GM19193 (cell line): ENCODE results near the gene CORO7.

ENCODE experiments used
- POLR2A ChIP-seq: IDR thresholded peaks from 4 replicates; pipeline ENCODE4 v1.6.1; 2011; ENCODE audit not compliant: insufficient read depth, insufficient read length; ENCODE audit errors: extremely low read depth

CORO7 gene

DNA sequence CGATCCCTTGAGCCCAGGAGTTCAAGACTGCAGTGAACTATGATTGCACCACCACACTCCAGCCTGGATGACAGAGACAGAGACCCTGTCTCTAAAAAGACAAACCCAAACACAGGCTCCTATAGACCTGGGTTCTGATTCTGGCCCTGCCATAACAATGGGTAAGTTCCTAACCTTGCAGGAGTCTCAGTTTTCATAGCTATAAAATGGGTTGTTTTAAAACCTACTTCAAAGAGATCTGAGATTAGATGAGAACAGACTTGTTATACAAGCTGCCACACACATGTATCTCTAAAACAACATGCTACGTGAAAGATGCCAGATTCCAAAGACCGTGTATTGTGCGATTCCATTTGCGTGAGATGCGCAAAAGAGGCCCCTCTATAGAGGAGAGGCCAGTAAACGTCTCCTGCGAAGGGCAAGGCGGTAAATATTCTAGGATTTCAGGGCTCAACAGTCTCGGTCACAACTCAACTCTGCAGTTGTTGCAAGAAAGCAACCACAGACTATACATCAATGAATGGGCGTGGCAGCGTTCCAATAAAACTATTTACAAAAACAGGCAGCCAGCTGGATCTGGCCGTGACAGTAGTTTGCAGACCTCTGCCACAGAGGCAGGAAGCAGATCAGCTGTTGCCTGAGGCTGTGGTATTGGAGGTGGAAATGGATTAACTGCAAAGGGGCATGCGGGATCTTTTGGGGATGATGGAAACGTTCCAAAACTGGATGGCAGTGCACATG is 5.9 kb downstream of the CORO7 start:
- no peak for TF ChIP-seq POLR2A

DNA sequence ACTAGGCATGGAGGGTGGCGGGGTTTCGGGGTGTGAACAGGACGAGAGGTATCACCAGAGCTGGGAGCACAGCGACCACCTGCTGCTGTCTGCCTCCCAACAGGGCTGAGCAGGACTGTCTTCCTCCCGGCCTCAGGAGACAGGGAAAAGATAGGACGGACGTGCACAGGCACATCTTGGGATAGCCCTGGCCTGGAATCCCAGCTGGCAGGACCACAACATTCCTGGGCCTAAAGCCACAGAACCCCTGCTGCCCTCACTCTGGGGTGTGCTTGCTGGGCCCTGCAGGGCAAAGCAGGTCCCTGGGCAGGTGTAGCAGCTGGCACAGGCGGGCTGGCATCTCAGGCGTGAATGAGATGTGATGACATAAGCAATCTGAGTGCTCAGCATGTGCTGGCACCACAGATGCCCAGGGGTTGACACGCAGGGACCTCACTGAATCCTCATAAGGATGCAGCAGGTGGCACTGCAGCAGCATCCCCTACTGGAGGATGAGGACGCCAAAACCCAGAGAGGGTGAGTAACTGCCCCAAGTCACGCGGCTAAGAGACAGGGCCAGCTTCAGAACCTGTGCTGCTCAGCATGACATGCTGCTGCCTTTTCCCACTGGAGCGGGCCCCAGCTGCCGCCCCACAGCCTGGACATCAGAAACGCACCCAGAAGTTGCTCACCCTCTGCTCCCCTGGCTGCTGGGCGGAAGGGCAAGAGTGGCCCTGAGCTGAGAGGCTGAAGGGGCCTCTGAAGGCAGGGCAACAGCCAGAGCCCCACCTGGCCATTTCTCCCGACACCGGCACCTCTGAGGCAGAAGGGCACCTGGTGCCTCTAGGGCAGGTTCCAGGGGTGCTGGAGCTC is 7.1 kb downstream of the CORO7 start:
- no peak for TF ChIP-seq POLR2A

DNA sequence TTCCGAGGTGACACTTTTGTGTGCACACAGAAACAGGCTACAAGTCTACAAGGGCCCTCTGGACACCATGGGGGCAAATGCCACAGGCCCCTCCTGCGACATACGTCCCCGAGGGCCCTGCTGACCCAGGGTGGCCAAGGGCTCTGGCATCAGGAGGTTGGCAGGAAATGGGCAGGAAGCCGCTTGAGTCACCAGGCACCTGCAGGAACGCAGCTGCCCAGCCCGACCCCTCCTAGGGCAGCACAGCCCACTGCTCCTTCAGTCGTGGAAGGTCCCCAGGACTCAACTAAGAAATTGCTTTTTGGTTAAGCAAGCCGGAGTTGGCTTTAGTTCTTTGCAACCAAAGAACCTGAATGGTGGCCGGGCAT is 8.1 kb downstream of the CORO7 start:
- no peak for TF ChIP-seq POLR2A

DNA sequence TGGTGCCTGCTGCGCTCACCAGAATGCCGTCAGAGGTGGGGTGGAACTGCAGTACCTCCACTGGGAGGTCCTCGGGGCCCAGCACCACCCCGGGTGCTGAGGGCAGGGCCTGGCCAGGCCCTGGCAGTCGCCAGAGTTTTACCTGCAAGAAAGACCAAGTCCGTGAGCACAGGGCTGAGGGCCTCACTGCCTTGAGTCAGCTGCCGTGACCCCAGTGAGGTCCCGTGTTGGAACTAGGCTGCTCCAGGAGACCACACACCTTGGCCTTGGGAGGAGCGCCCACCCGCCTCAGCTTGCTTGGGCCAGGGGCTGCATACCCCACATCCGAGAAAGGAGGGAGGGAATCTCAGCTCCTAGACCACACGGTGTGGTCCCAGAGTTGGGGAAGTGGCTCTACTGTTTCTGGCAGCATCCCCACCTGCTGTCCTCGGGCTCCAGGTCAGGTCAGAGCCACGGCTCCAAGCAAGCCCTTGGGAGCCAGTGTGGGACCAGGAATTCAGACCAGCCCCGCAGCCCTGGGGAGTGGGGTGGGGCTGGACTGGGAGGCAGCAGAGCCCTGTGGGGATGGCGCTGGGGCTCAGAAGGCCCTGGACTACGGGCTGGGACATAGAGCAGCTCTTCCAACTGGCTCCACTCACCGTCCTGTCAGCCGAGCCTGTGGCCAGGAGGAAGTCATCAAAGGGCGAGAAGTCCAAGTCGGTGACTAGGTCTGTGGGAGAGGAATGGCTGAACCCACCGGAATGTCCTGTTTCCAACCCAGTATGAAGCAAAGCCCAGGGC is 8.7 kb downstream of the CORO7 start:
- no peak for TF ChIP-seq POLR2A

- TF ChIP-seq POLR2A, result peak; percentile 6
Observed at GRCh38 chr16:4404967-4405696, 11.3 kb downstream of the CORO7 start.

- TF ChIP-seq POLR2A, result peak; percentile 12
Observed at GRCh38 chr16:4404247-4404966, 12.0 kb downstream of the CORO7 start.

DNA sequence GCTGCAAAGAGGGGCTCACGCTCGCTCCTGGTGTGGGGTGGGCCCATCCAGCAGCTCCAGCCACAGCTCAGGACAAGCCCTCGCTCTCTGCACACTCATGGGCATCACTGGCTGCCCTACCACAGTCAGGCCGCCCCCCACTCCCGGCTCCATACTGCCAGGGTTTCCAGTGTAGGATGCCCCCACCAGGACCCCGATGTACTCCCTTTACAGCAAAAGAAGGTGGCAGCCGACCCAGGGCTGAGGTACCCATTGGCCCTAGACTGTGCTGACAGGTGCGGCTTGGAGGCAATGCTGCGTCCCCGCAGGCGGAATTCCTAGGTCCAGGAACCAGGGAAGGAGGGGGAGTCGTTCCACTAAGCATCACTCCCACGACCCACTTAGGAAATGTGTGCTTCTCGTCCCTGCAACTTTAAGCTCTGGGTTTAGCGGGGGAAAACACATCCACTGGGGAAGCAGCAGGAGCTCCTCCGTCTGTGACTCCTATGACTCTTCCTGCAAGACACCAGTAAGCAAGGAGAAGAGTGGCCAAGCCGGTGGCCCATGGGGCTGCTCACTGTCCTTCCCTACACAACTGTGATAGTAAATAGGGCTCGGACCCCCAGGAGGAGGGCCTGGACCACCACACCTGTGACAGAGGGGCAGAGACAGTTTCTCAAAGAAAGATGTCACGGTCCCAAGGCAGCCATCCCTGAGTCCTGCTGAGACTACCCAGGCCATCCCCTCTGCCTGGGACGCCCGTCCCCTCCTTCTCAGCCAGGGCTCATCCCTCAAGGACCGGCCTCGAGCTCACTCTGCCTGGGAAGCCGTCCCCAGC is 13.1 kb downstream of the CORO7 start:
- TF ChIP-seq POLR2A, result no peak

- TF ChIP-seq POLR2A, result no peak
Observed at GRCh38 chr16:4402439-4403132, 13.8 kb downstream of the CORO7 start.

GRCh38 chr16:4401510-4401909 is 14.9 kb downstream of the CORO7 start:
- no peak for TF ChIP-seq POLR2A

DNA sequence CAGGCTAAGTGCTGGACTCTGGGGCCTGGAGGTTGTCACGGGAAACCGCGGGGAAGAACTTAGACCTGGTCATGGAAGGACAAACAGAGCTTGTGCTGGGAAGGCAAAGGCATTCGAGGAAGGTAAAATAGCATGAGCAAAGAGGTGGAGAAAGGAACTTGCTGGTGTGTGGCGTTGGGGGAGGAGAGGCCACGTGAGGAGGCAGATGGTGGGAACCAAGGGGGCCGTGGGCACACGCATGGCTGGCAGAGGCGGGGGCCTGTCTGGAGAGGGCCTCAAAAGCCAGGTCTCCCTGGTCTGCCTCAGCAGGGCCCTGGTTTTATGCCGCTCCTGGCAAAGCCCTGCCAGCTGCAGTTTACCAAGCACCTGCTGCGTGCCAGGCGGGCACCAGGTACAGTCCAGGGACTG is 15.3 kb downstream of the CORO7 start:
- TF ChIP-seq POLR2A, result no peak

DNA sequence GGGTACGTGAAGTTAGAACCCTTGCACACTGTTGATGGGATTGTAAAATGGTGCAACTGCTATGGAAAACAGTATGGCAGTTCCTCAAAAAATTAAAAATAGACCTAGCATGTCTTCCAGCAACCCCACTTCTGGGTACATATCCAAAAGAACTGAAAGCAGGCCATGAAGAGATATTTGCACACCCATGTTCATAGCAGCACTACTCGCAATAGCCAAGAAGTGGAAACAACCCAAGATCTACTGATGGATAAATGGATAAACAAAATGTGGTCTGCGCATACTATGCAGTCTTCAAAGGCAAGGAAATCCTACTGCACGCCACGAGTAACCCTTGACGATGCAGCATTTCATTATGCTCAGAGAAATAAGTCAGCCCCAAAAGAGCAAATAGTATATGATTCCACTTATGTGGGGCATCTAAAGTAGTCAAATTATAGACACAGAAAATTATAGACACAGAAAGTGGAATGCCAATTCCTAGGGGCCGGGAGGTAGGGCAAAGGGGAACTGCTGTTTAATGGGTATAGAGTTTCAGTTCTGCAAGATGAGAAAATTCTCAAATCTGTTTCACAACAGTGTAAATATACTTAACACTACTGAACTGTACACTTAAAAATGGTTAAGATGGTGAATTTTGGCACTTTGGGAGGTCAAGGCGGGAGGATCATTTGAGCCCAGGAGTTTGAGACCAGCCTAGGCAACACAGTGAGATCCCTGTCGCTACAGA is 17.2 kb downstream of the CORO7 start:
- no peak for TF ChIP-seq POLR2A
